GM12892 (cell line): ENCODE measurements around the gene ZNF276.

Experiments
- POLR2A ChIP-seq: IDR thresholded peaks from 2 replicates; pipeline ENCODE4 v1.6.1; 2011; ENCODE audit warnings: low read depth, low read length, control low read depth
- POLR2AphosphoS5 ChIP-seq: IDR thresholded peaks from 2 replicates; pipeline ENCODE4 v1.6.1; 2011; ENCODE audit warnings: low read depth, low read length, control low read depth
- TAF1 ChIP-seq: IDR thresholded peaks from 2 replicates; pipeline ENCODE4 v1.6.1; 2011; ENCODE audit warnings: low read depth, mild to moderate bottlenecking, control low read depth, low read length, borderline replicate concordance

DNA sequence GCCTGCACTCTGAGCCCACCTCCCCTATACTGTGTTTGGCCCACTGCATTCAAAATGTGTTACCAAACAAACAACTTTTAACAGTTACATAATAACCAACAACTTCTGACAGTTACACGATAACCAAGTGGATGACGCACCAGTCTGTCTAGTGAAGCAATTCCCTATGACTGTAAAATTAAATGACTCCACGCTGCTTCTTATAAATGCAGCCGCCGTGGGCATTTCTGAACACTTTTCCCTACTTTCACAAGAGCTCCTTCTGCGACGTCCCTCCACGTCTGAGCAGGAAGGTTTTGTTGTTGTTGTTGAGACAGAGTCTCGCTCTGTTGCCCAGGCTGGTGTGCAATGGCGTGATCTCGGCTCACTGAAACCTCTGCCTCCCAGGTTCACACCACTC, 27.6 kb downstream of the ZNF276 start:
- TF ChIP-seq POLR2AphosphoS5: no peak
- no peak for TF ChIP-seq TAF1
- TF ChIP-seq POLR2A: no peak
